Spinal cord (tissue), 10 donors: ENCODE results near the gene PI16. TPM values are rescaled to one million over a fixed set of nuclear protein-coding genes. Genes with fewer than 3 reads are reported as not detected.
A peak's percentile ranks its signal among the peaks of the same experiment; 100 is the strongest.

Experiments used
- DNase-seq, 6 donors: peaks; one replicate each; pipeline versions ENCODE4 v3.0.0 to v3.0.0-alpha.2; 2013 to 2015; ENCODE audit warnings: low spot score in 6 of 6, low read depth in 4 of 6
- H3K27ac ChIP-seq: one replicate; pipeline ENCODE4 v1.5.1; 2013; ENCODE audit warnings: low read depth, low read length, control low read depth
- H3K27me3 ChIP-seq: one replicate; pipeline ENCODE4 v1.6.1; 2013; ENCODE audit warnings: low read length; ENCODE audit not compliant: control insufficient read depth, insufficient read depth
- H3K36me3 ChIP-seq: one replicate; pipeline ENCODE4 v1.6.1; 2013; ENCODE audit warnings: low read length; ENCODE audit not compliant: control insufficient read depth, insufficient read depth
- H3K4me1 ChIP-seq: one replicate; pipeline ENCODE4 v1.6.1; 2013; ENCODE audit warnings: low read length; ENCODE audit not compliant: control insufficient read depth, insufficient read depth
- H3K4me3 ChIP-seq: one replicate; pipeline ENCODE4 v1.5.1; 2013; ENCODE audit warnings: low read depth, low read length, control low read depth
- H3K9me3 ChIP-seq: one replicate; pipeline ENCODE4 v1.6.1; 2013; ENCODE audit warnings: low read length; ENCODE audit not compliant: control insufficient read depth, insufficient read depth
- WGBS: methylation state at CpG from one replicate; pipeline ENCODE4 v1.1.5; 2013; ENCODE audit warnings: missing lambda C conversion rate; ENCODE audit not compliant: insufficient coverage; 5-methylcytosine and 5-hydroxymethylcytosine counted together
- polyA plus RNA-seq, 2 donors: library from polyadenylated mRNA; unstranded; fragments of 120-200 nt; gene quantifications; one replicate each; pipeline ENCODE4 v1.2.1, GENCODE V29; 2013; ENCODE audit not compliant: insufficient read length in 2 of 2
- total RNA-seq, 2 donors: library from RNA; depleted of rRNA in 1 of 2; stranded (reverse); fragments of 120-200 nt in 1 of 2; fragments of >200 nt in 1 of 2; gene quantifications; one replicate each; pipeline versions ENCODE4 v1.2.3 to v1.2.4, GENCODE V29; 2013 to 2014
- donor health status: healthy.

PI16 gene
- total and polyA plus RNA-seq, 4 donors = 22.7 to 47.4 (median 29.2) TPM

DNA sequence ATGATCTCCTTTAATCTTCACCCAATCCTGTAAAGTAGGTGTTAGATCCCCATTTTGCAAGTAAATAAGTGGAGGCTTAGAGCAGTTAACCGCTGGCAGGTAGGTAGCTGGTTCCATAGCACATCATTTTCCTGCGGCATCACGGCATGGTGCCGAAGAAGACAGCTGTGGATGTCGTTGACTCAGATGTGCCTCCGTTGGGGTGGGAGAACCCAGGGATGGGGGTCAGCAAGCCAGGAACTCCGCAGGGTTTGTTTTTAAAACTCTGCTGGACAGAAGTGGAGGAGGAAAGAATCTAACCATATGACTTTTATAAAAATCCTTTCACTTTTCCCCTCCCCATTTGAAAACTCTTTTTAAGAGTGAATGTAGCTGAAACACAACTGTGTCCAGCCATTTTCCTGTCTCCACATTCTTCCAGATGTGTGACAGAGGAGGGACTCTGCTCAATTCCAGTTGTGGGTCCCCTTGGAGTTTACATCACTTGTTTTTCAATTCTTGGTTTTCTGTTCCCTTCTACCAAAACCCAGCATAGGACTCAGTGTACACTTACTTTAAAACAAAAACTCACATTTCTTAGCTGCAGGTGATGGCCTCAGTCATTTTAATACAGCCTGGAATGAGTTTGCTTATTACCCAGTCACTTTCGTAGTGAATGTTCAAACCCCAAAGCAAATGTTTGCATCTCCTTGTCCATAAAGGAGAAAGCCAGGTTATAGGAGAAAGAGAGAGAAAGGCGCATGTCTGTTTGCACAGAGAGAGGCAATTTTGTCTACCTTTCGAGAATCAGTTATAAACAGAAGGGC is 27.6 kb upstream of the PI16 start:
- H3K9me3 ChIP-seq = no peaks in the 10 kb centered on the region
- peaks cover 6% of the 10 kb centered on the region for H3K4me1 ChIP-seq
- no peak overlapping the region for H3K4me3 ChIP-seq
- H3K27ac ChIP-seq = peak overlapping the region; percentile 72
- peak in 1 of 6 donors; percentile 53 for DNase-seq
- H3K36me3 ChIP-seq = peaks cover 20% of the 10 kb centered on the region
- WGBS = 80% methylated on average over 4 of the region's 10 CpGs
- H3K27me3 ChIP-seq = no peaks in the 10 kb centered on the region

DNA sequence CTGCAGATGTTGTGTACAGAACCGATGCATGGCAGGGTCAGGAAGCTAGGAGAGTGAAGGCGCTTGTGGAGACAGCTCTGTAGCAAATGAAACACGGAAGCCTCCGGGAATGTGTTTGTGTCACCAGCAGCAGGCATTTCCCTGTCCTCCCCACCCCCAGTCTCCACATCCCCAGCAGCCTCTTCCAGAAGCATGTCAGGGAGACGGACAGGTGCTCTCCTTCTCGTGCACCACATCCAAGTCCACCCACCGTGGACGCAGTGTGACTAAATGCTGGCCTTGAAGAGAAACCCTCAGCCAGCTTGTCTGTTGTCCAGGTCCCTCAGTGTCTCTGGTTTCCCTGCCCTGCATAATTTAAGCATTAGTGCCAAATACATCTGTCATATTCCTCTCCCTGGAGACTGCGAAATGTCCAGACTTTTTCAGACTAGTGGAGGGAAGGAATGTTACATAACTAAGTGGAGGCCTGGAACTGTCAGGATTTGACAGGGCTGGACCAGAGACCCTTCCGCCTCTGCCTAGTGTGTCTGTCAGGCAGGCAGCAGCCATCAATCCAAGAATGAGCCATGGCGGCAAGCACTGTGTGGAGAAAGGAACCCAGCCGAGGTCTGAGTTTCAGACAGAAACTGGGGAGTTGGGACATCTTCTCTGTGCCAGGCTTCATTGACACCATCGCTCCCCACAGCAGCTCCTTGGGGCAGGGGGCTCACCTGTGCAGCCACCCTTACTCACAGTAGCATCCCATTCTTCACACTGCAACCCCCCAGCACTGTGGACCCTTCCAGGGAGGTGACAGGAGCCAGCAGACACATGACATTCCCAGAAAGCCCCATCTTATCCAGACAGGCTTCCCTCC is 26.6 kb upstream of the PI16 start:
- Histone ChIP-seq H3K36me3 (peaks cover 16% of the 10 kb centered on the region), H3K9me3 (no peaks in the 10 kb centered on the region), H3K4me3 (no peak overlapping the region), H3K4me1 (peaks cover 6% of the 10 kb centered on the region), H3K27me3 (no peaks in the 10 kb centered on the region), H3K27ac (peak overlapping the region; percentile 72)
- no peak for DNase-seq
- WGBS = 63% methylated on average over 10 of the region's 13 CpGs

DNA sequence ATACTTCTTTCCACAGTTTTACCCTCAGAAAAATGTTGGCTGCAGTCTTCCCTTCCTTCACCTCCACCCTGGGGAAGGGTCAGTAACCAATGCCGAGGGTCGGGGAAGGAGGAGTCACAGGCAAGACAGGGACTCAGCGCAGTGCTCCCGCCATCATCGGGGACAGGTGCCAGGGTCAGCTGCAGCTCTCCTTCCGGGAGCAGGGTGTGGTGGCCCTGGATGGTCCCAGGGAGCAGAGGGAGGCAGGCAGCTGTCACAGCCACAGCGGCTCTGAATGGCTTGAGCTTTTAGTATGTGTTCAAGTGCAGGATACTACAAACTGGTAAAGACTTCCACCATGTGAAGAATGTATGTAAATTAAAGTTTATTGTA is 26.0 kb upstream of the PI16 start:
- 72% methylated on average over 6 of the region's 7 CpGs for WGBS
- DNase-seq = no peak
- peak overlapping the region; percentile 72 for H3K27ac ChIP-seq
- peaks cover 10% of the 10 kb centered on the region for H3K36me3 ChIP-seq
- H3K4me1 ChIP-seq = peaks cover 6% of the 10 kb centered on the region
- no peaks in the 10 kb centered on the region for H3K9me3 ChIP-seq
- no peaks in the 10 kb centered on the region for H3K27me3 ChIP-seq
- H3K4me3 ChIP-seq = no peak overlapping the region

DNA sequence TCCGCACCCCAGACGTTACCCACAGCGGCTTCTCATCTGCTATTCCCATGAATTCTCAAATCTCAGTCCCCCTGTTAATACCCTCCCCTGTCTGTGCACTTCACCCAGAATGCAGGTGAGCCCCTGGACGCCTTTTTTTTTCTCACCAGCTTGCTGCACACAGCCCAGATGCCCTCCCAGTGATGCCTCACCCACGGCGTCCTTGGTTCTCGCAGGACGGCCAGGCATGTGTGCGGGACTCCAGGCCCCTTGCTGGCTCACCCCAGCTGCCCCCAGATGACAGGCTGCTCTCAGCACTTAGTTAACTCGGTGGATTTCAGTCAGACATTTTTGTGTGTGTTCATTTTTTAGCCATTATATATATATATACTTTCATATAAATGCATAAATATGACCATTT is 25.4 kb upstream of the PI16 start:
- DNase-seq = no peak
- Histone ChIP-seq H3K27ac (peak overlapping the region; percentile 72), H3K4me3 (no peak overlapping the region), H3K9me3 (no peaks in the 10 kb centered on the region), H3K27me3 (no peaks in the 10 kb centered on the region), H3K4me1 (peaks cover 3% of the 10 kb centered on the region), H3K36me3 (peaks cover 5% of the 10 kb centered on the region)
- WGBS = 64% methylated on average over 9 of the region's 10 CpGs

DNA sequence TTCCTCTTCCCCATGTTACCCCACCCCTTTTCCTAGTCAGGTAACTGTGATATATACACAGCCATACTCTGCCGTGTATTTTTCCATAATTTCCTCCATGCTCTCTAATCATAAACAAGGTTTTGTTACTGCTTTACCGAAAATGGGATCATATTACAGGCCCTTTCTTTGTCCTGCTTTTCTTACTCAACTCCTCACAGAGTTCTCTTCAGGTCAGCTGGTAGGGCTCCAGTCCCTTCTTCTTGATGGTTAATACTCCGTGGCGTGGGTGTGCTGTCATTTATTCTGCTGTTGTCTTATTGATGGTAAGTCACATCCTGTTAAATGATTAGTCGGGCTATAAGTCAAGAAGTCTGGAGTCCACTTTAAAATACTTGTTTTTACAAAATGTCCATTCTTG is 24.9 kb upstream of the PI16 start:
- no peak for DNase-seq
- Histone ChIP-seq H3K27me3 (no peaks in the 10 kb centered on the region), H3K4me1 (peaks cover 3% of the 10 kb centered on the region), H3K9me3 (no peaks in the 10 kb centered on the region), H3K36me3 (peaks cover 5% of the 10 kb centered on the region), H3K4me3 (no peak overlapping the region), H3K27ac (no peak overlapping the region)
- WGBS = 53% methylated on average over 2 of the region's 5 CpGs

DNA sequence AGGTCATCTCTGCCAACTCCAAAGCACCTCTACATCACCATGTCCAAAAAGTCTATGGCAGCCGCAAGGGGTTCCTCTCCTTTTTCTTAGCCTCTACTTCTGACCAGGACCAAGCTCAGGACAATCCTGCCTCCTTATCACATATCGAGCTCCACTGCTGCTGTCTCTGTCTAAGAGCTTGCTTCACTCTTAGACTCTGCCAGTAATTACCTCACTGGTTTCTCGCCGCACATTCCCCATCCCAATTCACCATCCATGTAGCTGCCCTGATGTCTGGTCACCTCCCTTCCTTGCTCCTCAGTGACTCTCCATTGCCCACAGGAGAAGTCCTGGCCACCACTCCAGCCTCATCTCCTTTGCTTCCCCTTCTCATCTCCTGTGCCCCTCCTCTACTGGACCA is 24.1 kb upstream of the PI16 start:
- H3K9me3 ChIP-seq = no peaks in the 10 kb centered on the region
- no peak overlapping the region for H3K27ac ChIP-seq
- no peaks in the 10 kb centered on the region for H3K27me3 ChIP-seq
- no peak for DNase-seq
- WGBS = 96% methylated on average over 4 of the region's 4 CpGs
- H3K36me3 ChIP-seq = peaks cover 5% of the 10 kb centered on the region
- peaks cover 3% of the 10 kb centered on the region for H3K4me1 ChIP-seq
- no peak overlapping the region for H3K4me3 ChIP-seq

DNA sequence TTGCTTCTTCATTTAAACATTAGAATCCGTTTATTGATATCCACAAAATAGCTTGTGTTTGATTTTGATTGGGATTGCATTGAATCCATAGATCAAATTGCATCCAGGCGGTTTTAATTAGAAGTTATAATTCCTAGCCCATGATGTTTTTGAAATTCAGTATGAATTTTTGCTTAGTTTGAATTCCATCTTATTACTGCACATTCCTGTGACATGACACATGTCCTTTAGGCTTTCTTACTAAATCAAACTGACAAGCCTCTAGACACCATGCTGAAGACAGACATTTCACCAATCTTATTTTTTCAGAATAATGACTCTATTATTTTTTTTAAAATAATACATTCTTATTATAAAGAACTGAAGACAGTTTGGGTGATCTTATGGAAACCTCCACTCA is 21.4 kb upstream of the PI16 start:
- Histone ChIP-seq H3K27ac (no peak overlapping the region), H3K36me3 (peaks cover 5% of the 10 kb centered on the region), H3K9me3 (no peaks in the 10 kb centered on the region), H3K27me3 (no peaks in the 10 kb centered on the region), H3K4me1 (peaks cover 3% of the 10 kb centered on the region), H3K4me3 (no peak overlapping the region)
- no peak for DNase-seq
- no CpG with 5 or more reads among the region's 2 CpGs for whole genome bisulfite sequencing

DNA sequence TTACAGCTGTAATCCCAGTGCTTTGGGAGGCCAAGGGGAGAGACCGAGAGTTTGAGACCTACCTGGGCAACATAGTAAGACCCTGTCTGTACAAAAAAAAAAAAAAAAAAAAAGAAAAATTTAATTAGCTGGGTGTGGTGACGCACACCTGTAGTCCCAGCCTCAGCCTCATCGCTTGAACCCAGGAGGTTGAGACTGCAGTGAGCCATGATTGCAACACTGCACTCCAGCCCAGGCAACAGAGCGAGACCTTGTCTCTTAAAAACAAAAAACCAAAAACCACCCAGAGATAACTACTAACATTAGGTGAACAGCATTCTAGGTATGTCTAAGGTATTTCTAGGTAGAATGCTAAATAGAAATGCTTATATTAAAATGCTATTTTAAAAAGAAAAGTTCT is 21.0 kb upstream of the PI16 start:
- no peaks in the 10 kb centered on the region for H3K27me3 ChIP-seq
- 100% methylated on average over 2 of the region's 4 CpGs for WGBS
- H3K4me1 ChIP-seq = peaks cover 3% of the 10 kb centered on the region
- DNase-seq = no peak
- no peaks in the 10 kb centered on the region for H3K9me3 ChIP-seq
- peaks cover 5% of the 10 kb centered on the region for H3K36me3 ChIP-seq
- no peak overlapping the region for H3K27ac ChIP-seq
- H3K4me3 ChIP-seq = no peak overlapping the region

DNA sequence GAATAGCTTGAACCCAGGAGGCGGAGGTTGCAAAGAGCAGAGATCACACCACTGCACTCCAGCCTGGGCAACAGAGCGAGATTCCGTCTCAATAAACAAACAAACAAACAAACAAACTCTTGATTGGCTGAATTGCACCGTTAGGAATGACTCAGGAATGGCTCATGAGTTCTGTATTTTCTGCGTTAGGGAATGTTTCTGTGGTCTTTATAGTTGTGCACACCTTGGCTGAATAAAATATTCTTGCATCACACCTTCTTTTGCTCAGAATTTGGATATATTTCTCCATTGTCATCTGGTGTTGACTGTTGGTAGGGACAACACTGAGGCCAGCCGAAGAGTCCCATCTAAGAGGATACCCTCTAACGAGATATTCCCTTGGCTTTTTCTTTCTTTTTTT is 19.6 kb upstream of the PI16 start:
- H3K4me3 ChIP-seq = no peak overlapping the region
- WGBS = no CpG with 5 or more reads among the region's 7 CpGs
- H3K27ac ChIP-seq = no peak overlapping the region
- H3K27me3 ChIP-seq = no peaks in the 10 kb centered on the region
- no peaks in the 10 kb centered on the region for H3K36me3 ChIP-seq
- no peak for DNase-seq
- no peaks in the 10 kb centered on the region for H3K9me3 ChIP-seq
- H3K4me1 ChIP-seq = no peaks in the 10 kb centered on the region
